ENCODE results near the gene CR1.
"Not testable (repeated sequence)": the region's sequence is repeated elsewhere in the genome, so short reads cannot be mapped to it uniquely, and the experiment has no call there.

The CR1 gene

DNA sequence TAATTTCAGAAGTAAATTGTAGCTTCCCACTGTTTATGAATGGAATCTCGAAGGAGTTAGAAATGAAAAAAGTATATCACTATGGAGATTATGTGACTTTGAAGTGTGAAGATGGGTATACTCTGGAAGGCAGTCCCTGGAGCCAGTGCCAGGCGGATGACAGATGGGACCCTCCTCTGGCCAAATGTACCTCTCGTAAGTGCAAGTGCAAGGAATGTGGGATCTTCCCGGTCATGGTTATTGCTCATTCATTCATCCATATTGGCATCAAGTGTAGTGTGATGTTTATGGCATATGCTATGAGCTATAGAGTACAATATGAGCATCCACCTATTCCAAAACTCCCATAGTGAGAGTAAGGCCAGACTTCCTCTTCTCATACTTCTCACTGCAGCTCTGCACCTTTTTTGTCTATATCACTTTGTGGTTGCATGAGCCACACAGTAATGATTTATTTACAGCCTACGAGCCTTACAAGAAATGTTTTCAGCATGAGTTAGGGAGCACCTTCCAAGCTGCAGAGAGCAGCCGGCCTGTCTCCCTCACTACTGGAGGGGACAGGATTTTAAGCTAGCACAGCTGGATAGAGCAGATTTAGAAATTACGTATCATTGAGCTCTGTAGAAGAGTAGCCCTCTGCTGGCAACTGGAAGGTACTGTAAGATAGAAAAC is 124.0 kb downstream of the CR1 start:
- Histone ChIP-seq H3K27me3 (ENCODE audit: low read depth, low read length) (peaks cover 14% of the 10 kb centered on the region; the same call in 1 of the 2 replicates), H3K4me3 (ENCODE audit: low read length) (peak overlapping the region; percentile 42), H4K20me1 (ENCODE audit: insufficient read depth, low read length) (no peaks in the 10 kb centered on the region), H2AFZ (ENCODE audit: low read depth, low read length) (peak overlapping the region; percentile 50), H3K9ac (ENCODE audit: low read length) (no peak overlapping the region), H3K36me3 (replicated peaks; ENCODE audit: low read depth, low read length) (no peaks in the 10 kb centered on the region), H3K9me3 (ENCODE audit: insufficient read depth, low read length) (no peaks in the 10 kb centered on the region), H3K4me2 (ENCODE audit: low read length) (peak overlapping the region; percentile 59), H3K4me1 (ENCODE audit: low read length) (peaks cover 7% of the 10 kb centered on the region), H3K79me2 (ENCODE audit: low read length) (no peaks in the 10 kb centered on the region), H3K27ac (ENCODE audit: low read length) (no peak overlapping the region)
- TF ChIP-seq, protein P1, sequence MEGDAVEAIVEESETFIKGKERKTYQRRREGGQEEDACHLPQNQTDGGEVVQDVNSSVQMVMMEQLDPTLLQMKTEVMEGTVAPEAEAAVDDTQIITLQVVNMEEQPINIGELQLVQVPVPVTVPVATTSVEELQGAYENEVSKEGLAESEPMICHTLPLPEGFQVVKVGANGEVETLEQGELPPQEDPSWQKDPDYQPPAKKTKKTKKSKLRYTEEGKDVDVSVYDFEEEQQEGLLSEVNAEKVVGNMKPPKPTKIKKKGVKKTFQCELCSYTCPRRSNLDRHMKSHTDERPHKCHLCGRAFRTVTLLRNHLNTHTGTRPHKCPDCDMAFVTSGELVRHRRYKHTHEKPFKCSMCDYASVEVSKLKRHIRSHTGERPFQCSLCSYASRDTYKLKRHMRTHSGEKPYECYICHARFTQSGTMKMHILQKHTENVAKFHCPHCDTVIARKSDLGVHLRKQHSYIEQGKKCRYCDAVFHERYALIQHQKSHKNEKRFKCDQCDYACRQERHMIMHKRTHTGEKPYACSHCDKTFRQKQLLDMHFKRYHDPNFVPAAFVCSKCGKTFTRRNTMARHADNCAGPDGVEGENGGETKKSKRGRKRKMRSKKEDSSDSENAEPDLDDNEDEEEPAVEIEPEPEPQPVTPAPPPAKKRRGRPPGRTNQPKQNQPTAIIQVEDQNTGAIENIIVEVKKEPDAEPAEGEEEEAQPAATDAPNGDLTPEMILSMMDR (IDR thresholded peaks at IDR 0.05; ENCODE audit: low read depth, low read length): peak; percentile 80
- TF ChIP-seq EZH2phosphoT487 (IDR thresholded peaks at IDR 0.05; ENCODE audit: low read depth): no peak

DNA sequence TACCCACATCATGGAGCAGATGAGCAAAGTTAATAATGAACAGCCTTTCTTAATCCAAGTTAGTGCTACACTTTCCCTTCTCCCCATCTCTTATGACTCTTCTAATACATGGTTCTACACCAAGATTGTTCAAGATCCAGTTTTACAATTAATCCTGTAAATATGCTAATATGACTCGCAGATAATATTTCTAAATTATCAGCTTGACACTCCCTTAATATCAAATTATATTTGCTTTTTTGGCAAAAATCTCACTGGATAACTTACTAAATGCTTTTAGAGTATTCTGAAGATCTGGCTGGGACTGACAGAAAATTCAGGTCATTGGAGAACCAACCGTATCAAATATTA is 124.6 kb downstream of the CR1 start:
- no peaks in the 10 kb centered on the region for H3K79me2 ChIP-seq (ENCODE audit: low read length)
- H2AFZ ChIP-seq (ENCODE audit: low read depth, low read length): no peak overlapping the region
- H3K9me3 ChIP-seq (ENCODE audit: insufficient read depth, low read length): no peaks in the 10 kb centered on the region
- H3K36me3 ChIP-seq (replicated peaks; ENCODE audit: low read depth, low read length): no peaks in the 10 kb centered on the region
- H3K27ac ChIP-seq (ENCODE audit: low read length): no peak overlapping the region
- H4K20me1 ChIP-seq (ENCODE audit: insufficient read depth, low read length): no peaks in the 10 kb centered on the region
- TF ChIP-seq, protein P1 (IDR thresholded peaks at IDR 0.05; ENCODE audit: low read depth, low read length): no peak
- no peak for TF ChIP-seq EZH2phosphoT487 (IDR thresholded peaks at IDR 0.05; ENCODE audit: low read depth)
- no peak overlapping the region for H3K4me3 ChIP-seq (ENCODE audit: low read length)
- peaks cover 14% of the 10 kb centered on the region; the same call in 1 of the 2 replicates for H3K27me3 ChIP-seq (ENCODE audit: low read depth, low read length)
- no peak overlapping the region for H3K9ac ChIP-seq (ENCODE audit: low read length)
- peak overlapping the region; percentile 59; the same call in 1 of the 2 replicates for H3K4me2 ChIP-seq (ENCODE audit: low read length)
- H3K4me1 ChIP-seq (ENCODE audit: low read length): peaks cover 7% of the 10 kb centered on the region

GRCh38 chr1:207625504-207626071 is 129.6 kb downstream of the CR1 start:
- not testable (repeated sequence) for H2AFZ ChIP-seq (ENCODE audit: low read depth, low read length); H3K9ac ChIP-seq (ENCODE audit: low read length); H3K4me2 ChIP-seq (ENCODE audit: low read length); H3K27ac ChIP-seq (ENCODE audit: low read length); H3K79me2 ChIP-seq (ENCODE audit: low read length); H3K9me3 ChIP-seq (ENCODE audit: insufficient read depth, low read length); H3K36me3 ChIP-seq (replicated peaks; ENCODE audit: low read depth, low read length); H3K4me1 ChIP-seq (ENCODE audit: low read length); H4K20me1 ChIP-seq (ENCODE audit: insufficient read depth, low read length); H3K4me3 ChIP-seq (ENCODE audit: low read length); H3K27me3 ChIP-seq (ENCODE audit: low read depth, low read length)

GRCh38 chr1:207626972-207627337 is 131.0 kb downstream of the CR1 start:
- no peaks in the 10 kb centered on the region for H3K27me3 ChIP-seq (ENCODE audit: low read depth, low read length)
- no peak overlapping the region for H3K4me3 ChIP-seq (ENCODE audit: low read length)
- H2AFZ ChIP-seq (ENCODE audit: low read depth, low read length): no peak overlapping the region
- no peaks in the 10 kb centered on the region for H3K4me1 ChIP-seq (ENCODE audit: low read length)
- H3K36me3 ChIP-seq (replicated peaks; ENCODE audit: low read depth, low read length): no peaks in the 10 kb centered on the region
- no peak overlapping the region for H3K27ac ChIP-seq (ENCODE audit: low read length)
- no peak overlapping the region for H3K4me2 ChIP-seq (ENCODE audit: low read length)
- TF ChIP-seq, protein P1 (IDR thresholded peaks at IDR 0.05; ENCODE audit: low read depth, low read length): no peak
- TF ChIP-seq EZH2phosphoT487 (IDR thresholded peaks at IDR 0.05; ENCODE audit: low read depth): no peak
- no peaks in the 10 kb centered on the region for H3K9me3 ChIP-seq (ENCODE audit: insufficient read depth, low read length)
- no peak overlapping the region for H3K9ac ChIP-seq (ENCODE audit: low read length)
- H3K79me2 ChIP-seq (ENCODE audit: low read length): no peaks in the 10 kb centered on the region
- no peaks in the 10 kb centered on the region for H4K20me1 ChIP-seq (ENCODE audit: insufficient read depth, low read length)

Measured in OCI-LY3 (cell line).